ENCODE results near the gene IFRD2.

DNA sequence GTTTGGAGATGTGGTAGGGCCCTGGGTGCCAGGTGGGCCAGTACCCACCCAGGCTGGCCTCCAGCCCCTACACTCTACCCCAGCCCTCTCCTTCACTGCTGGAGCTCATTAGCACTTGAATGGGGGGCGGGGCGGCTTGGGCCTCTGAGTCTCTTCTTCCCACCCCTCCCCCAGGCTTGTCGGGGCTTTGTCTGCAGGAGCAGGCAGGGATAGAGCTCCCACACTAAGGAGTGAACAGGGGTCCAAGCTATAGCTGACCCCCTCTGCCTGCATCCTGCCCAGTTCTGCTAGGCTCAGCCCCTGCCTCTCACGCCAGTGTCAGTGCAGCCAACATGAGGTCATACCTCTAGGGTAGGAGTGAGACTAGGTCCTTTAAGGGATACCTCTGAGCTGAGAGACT lies 51.1 kb downstream of the IFRD2 start:
- TF ChIP-seq, protein P1, sequence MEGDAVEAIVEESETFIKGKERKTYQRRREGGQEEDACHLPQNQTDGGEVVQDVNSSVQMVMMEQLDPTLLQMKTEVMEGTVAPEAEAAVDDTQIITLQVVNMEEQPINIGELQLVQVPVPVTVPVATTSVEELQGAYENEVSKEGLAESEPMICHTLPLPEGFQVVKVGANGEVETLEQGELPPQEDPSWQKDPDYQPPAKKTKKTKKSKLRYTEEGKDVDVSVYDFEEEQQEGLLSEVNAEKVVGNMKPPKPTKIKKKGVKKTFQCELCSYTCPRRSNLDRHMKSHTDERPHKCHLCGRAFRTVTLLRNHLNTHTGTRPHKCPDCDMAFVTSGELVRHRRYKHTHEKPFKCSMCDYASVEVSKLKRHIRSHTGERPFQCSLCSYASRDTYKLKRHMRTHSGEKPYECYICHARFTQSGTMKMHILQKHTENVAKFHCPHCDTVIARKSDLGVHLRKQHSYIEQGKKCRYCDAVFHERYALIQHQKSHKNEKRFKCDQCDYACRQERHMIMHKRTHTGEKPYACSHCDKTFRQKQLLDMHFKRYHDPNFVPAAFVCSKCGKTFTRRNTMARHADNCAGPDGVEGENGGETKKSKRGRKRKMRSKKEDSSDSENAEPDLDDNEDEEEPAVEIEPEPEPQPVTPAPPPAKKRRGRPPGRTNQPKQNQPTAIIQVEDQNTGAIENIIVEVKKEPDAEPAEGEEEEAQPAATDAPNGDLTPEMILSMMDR (conservative IDR thresholded peaks at IDR 0.05 in 1 of 2, IDR thresholded peaks at IDR 0.05 in 1 of 2; ENCODE audit: low read depth in 1 of 2, low read length in 2 of 2), result no peak
- no peak for TF ChIP-seq EZH2 (IDR thresholded peaks at IDR 0.05; ENCODE audit: low read length, missing control alignments)
